GM23338 (cell line): ENCODE data around the gene PLA2G12A. TPM values are rescaled to one million over a fixed set of nuclear protein-coding genes. Genes with fewer than 3 reads are reported as not detected.

ENCODE experiments used
- polyA plus RNA-seq: library from polyadenylated mRNA; unstranded; fragments of >200 nt; fragmentation: Nextera tagmentation; extraction: Ambion mirVana; gene quantifications from 2 replicates; pipeline ENCODE4 v1.2.1, GENCODE V29; 2016
- small RNA-seq: library from RNA; depleted of rRNA; stranded (forward); fragments of <200 nt; gene quantifications from one replicate; pipeline ENCODE3, GENCODE V24; 2014; ENCODE audit warnings: low replicate concordance
- total RNA-seq: library from RNA; depleted of rRNA; stranded (reverse); fragments of >200 nt; shearing (Covaris generic); gene quantifications from 2 replicates; pipeline ENCODE4 v1.2.3, GENCODE V29; 2014; rRNA removed

Gene PLA2G12A
- total and polyA plus RNA-seq, 2 experiments from 2014 or later, result 30.8 to 70.7 TPM

Small RNA genes lying within 50 kb of the gene (small RNA-seq; reads per million reads assigned to genes)
- 0.07 reads per million for gene HIGD1AP14

Other genes starting within 250 kb of the PLA2G12A start
- gene MCUB, start 169.8 kb downstream of the PLA2G12A start, total RNA-seq, result 56.7 and 97.9 TPM in 2 replicates
- gene MCUB, start 169.8 kb downstream of the PLA2G12A start, polyA plus RNA-seq, result 21.6 and 21.7 TPM in 2 replicates
- 30.5 and 42.3 TPM in 2 replicates for gene CASP6, start 26.6 kb downstream of the PLA2G12A start, total RNA-seq
- gene CASP6, start 26.6 kb downstream of the PLA2G12A start, polyA plus RNA-seq, result 35.4 and 36.0 TPM in 2 replicates
- gene CFI, start 71.9 kb upstream of the PLA2G12A start, total RNA-seq, result not detected in 2 replicates
- gene CFI, start 71.9 kb upstream of the PLA2G12A start, polyA plus RNA-seq, result not detected in 2 replicates
- 13.8 and 19.5 TPM in 2 replicates for gene GAR1, start 85.7 kb upstream of the PLA2G12A start, total RNA-seq
- gene GAR1, start 85.7 kb upstream of the PLA2G12A start, polyA plus RNA-seq, result 98.7 and 106 TPM in 2 replicates
- not detected in 2 replicates for gene RRH, start 97.9 kb upstream of the PLA2G12A start, total RNA-seq
- not detected in 2 replicates for gene RRH, start 97.9 kb upstream of the PLA2G12A start, polyA plus RNA-seq
- gene LRIT3, start 118.0 kb upstream of the PLA2G12A start, total RNA-seq, result 0.14 and 0.43 TPM in 2 replicates
- not detected in 2 replicates for gene LRIT3, start 118.0 kb upstream of the PLA2G12A start, polyA plus RNA-seq
- 1.9 and 3.0 TPM in 2 replicates for gene EGF, start 182.8 kb upstream of the PLA2G12A start, total RNA-seq
- 0.61 and 1.4 TPM in 2 replicates for gene EGF, start 182.8 kb upstream of the PLA2G12A start, polyA plus RNA-seq